ENCODE measurements around the gene RAB33B. TPM values are rescaled to one million over a fixed set of nuclear protein-coding genes. Genes with fewer than 3 reads are reported as not detected.

The RAB33B gene
- total and polyA plus RNA-seq, 10 of the 15 experiments (the other 5 are each of a cell fraction or from before 2014, with no cell fraction given): 3.2 to 10.7 (median 7.5) TPM

GRCh38 chr4:139489638-139490037, 35.7 kb downstream of the RAB33B start (continued):
- TF ChIP-seq PKNOX1 (IDR thresholded peaks at IDR 0.05) (no peak), YY1 (IDR thresholded peaks at IDR 0.05; ENCODE audit: low read depth, low read length) (no peak), POLR2AphosphoS2 (IDR thresholded peaks at IDR 0.05; ENCODE audit: low read depth, low read length) (no peak)

GRCh38 chr4:139492429-139492828, 38.5 kb downstream of the RAB33B start:
- in situ Hi-C loops (cut with MboI): no loop called here
- H3K27me3 ChIP-seq (replicated peaks in 1 of 2; ENCODE audit: control insufficient read depth in 2 of 2, insufficient read depth in 2 of 2, low read length in 1 of 2): no peaks in the 10 kb centered on the region
- no peaks in the 10 kb centered on the region for H3K79me2 ChIP-seq (ENCODE audit: control insufficient read depth, insufficient read depth, low read length)
- WGBS (ENCODE audit: insufficient coverage, insufficient replicate concordance, low lambda C conversion rate, missing lambda C conversion rate): 49% methylated on average over 2 of the region's 2 CpGs
- H3K27ac ChIP-seq (ENCODE audit: control insufficient read depth, insufficient read depth): no peak overlapping the region
- CTCF ChIA-PET: no interaction called here
- no peaks in the 10 kb centered on the region for H3K9me3 ChIP-seq (replicated peaks; ENCODE audit: control insufficient read depth, insufficient read depth, low read length)
- no peak for TF ChIP-seq MLLT1 (IDR thresholded peaks at IDR 0.05)
- no peak for TF ChIP-seq BACH1 (IDR thresholded peaks at IDR 0.05; ENCODE audit: borderline replicate concordance)
- no peak for TF ChIP-seq ZNF207 (IDR thresholded peaks at IDR 0.05; ENCODE audit: borderline replicate concordance)
- TF ChIP-seq DPF2 (IDR thresholded peaks at IDR 0.05): no peak
- no peak for TF ChIP-seq CHD4 (IDR thresholded peaks at IDR 0.05)
- no peak for TF ChIP-seq ZBTB4 (CRISPR knock-in tag; IDR thresholded peaks at IDR 0.05)
- no peak overlapping the region for H2AFZ ChIP-seq (ENCODE audit: control insufficient read depth, low read depth, low read length)
- RAD21 ChIA-PET (ENCODE audit: unreplicated experiment): no interaction called here
- no peak overlapping the region for H3K9ac ChIP-seq (ENCODE audit: control insufficient read depth, insufficient read depth, low read length)
- no peaks in the 10 kb centered on the region for H3K4me1 ChIP-seq (ENCODE audit: control insufficient read depth, insufficient read depth, low read length)
- no peak for FAIRE-seq
- ATAC-seq: no peak
- no peak for DNase-seq (ENCODE audit: low read depth, low spot score)
- no peak overlapping the region for H3K4me2 ChIP-seq (ENCODE audit: control insufficient read depth, insufficient read depth)
- intact Hi-C loops (cut with micrococcal nuclease; ENCODE audit: unreplicated experiment): loop anchor here (10.0 kb wide), 1 partner anchor 162 kb away; no protein-coding TSS in a partner anchor
- POLR2A ChIA-PET: no interaction called here
- H4K20me1 ChIP-seq (ENCODE audit: control insufficient read depth, insufficient read depth): no peaks in the 10 kb centered on the region
- no peaks in the 10 kb centered on the region for H3K36me3 ChIP-seq (ENCODE audit: control insufficient read depth in 2 of 2, insufficient read depth in 2 of 2, low read length in 1 of 2)
- H3K4me3 ChIP-seq: no peak overlapping the region
- SMC1A ChIA-PET (ENCODE audit: uncharacterized antibody, unreplicated experiment): interaction anchor here (0.5 kb wide), 1 partner anchor 48 kb away, joined by 3 read pairs; no protein-coding TSS in a partner anchor
- BruUV-seq (replicated peaks): no TSS peak

All from GM12878 (cell line).